DMS153 (cell line): Measurements from ENCODE around the gene NPTXR.

Experiments
- DNase-seq: peaks from one replicate; lab custom pipeline; 2025; lab: John Stamatoyannopoulos, UW

NPTXR gene

DNA sequence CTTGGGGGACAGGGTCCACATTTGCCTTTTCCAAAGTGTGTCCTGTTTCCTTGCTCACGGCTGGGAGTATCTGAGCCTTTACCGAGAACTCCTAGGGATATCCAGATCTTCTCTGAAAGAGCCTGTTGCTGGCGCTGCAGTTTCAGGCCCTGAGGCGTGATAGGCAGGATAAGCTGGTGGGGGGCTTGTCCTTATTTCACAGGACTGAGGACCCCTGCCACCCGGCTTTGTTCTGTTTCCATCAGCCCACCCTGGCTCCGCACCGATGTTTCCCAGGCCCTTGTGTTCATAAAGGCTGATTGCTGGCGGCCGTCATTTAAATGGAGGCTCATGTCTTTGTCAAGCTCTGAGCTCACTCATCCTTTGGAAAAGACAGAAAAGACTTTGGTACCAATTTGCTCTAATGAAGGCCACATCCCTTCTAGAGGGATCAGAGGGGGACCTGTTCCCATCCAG is 9.4 kb upstream of the NPTXR start:
- no peak for DNase-seq

DNA sequence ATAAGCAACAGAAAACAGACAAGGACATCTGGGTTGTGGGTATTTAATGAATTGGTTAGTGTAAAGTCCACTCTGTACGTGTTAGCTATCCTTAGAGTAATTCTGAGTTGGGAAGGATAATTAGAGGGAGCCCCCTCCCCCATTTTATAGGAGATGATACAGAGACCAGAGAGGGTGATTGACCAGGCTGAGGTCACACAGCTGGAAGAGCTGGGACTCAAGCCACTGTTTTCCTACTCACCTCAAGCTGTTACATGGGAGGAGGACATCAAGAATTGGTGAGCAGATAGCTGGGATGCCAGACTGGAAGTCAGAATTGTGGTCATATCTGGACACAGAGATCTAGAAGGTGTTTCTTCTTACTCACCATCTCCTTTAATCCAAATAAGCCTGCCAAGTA is 8.7 kb upstream of the NPTXR start:
- no peak for DNase-seq

DNA sequence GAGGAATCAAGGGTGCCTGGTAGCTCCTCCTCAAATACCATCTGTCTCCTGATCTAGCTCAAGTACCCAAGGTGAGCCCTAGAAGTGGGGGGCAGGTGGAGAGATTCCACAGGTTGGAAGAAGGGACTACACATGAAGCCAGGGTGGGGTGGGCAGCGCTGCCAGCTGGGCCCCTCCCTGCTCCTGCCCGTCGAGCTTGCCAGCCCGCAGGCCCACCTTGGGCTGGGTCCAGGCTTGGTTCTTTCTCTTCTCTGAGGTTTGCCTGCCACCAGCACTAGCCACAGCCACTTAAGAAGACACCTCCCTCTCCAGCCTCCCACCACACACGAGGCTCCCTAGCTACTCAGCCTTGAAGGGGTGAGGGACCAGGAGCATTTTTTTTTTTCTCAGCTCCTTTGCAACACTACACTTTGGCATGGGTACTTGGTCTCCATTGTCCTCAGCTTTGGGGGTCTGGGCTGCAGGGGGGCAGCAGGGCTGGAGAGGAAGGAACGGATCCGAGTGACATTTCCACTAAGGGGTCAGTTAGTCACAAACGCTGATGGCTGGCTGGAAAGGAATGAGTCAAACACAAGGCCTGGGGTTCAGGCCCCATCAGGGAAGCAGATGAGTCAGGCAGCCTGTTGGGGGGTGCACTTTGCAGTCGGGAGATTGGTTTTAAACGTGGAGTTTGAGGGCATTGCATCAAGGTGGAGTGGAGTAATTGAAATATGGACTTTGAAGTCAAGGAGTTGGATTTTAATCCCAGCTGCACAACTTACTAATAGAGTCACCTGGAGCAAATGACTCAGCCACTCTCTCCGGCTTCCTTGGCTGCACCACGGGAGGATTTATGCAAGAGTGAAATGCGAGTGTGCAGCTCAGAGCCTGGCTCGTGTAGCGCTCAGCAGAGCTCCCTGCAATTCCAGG is 7.4 kb upstream of the NPTXR start:
- DNase-seq = no peak

DNA sequence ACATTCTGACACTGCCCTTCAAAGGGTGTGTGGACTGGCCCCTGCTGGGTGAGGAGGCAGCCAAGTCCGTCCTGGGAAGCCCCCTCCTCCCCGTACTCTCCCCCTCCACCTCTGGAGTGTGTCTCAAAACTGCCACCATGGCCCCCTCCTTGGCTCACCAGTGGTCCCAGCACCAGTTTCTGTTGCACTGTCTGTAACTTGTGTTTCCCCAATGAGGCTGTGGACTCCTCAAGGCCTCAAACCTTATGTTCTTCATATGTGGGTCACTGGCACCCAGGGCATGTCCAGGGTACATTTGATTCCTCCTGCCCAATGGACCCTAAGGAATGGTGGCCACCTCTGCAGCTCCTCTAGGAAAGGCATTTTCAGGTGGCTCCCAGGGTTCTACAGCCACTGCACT is 6.6 kb upstream of the NPTXR start:
- no peak for DNase-seq

- no peak for DNase-seq
These were observed 6.0 kb upstream of the NPTXR start for GRCh38 chr22:38849811-38850210.

DNA sequence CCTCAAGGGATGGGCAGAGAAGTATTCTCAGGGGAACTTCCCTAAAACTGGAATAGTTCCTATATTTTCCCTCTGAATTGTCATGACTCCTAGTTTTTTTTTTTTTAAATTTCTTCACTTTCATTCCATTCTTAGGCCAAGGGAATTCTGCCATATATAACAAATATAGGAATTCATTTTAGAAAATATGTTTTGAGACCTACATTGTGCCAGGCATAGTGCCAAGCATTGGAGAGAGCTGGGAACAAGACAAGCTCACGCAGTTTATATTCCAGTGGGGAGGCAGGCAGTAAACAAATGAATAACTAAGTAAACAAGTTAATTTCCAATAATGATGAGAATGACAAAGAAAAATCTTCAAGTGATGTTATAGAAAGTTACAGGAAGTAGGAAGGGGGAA is 2.6 kb upstream of the NPTXR start:
- DNase-seq = no peak

GRCh38 chr22:38845004-38845740 is 1.3 kb upstream of the NPTXR start:
- DNase-seq = no peak

GRCh38 chr22:38844315-38845003 is 631 bp upstream of the NPTXR start:
- no peak for DNase-seq

- DNase-seq = peak; percentile 49
These were observed 599 bp downstream of the NPTXR start for GRCh38 chr22:38843201-38843656.

GRCh38 chr22:38842512-38843200 is 1.2 kb downstream of the NPTXR start:
- no peak for DNase-seq

- no peak for DNase-seq
These were observed 2.2 kb downstream of the NPTXR start for GRCh38 chr22:38841635-38842034.

GRCh38 chr22:38841211-38841610 is 2.6 kb downstream of the NPTXR start:
- peak; percentile 18 for DNase-seq

DNA sequence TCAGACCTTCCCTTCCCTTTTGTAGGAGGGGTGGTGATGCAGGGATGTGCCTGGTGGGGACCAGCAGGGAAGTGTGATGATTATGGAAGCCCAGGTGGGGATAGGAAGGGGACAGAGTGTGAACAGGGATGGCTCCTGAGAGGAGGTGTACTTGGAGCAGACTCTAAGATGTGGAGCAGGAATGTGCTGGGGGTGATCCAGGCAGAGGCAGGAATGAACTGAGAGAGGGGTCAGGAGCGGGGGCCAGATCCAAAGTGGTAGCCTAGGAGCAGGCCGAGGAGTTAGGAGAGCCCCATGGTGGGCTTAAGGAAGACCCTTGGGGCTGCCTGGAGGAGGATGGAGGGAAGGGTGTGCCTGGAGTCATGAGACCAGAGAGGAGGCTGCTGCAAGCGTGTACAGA is 3.7 kb downstream of the NPTXR start:
- DNase-seq = no peak

- DNase-seq = no peak
These were observed 4.1 kb downstream of the NPTXR start for GRCh38 chr22:38839686-38840085.

DNA sequence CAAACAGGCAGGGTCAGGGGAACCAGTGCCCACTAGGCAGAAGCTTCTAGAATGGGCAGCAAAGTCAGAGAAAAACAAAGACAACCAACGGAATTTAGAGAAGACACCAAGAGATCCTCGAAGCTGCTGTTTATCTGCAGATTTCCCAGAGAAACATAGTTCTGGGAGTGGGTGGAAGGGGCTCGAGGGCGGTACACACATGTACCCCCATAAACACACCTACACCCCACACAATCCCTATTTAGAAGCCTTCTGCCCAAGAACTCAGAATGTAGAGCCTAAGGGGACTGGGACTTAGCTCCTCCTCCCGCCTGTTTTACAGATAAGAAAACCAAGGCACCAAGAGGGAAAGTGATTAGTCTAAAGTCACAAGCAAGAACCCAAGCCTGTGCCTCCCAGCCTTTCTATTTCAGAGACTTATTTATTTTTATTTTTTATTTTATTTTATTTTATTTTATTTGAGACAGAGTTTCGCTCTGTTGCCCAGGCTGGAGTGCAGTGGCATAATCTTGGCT is 6.4 kb downstream of the NPTXR start:
- no peak for DNase-seq

GRCh38 chr22:38835888-38836301 is 7.9 kb downstream of the NPTXR start:
- DNase-seq = no peak

DNA sequence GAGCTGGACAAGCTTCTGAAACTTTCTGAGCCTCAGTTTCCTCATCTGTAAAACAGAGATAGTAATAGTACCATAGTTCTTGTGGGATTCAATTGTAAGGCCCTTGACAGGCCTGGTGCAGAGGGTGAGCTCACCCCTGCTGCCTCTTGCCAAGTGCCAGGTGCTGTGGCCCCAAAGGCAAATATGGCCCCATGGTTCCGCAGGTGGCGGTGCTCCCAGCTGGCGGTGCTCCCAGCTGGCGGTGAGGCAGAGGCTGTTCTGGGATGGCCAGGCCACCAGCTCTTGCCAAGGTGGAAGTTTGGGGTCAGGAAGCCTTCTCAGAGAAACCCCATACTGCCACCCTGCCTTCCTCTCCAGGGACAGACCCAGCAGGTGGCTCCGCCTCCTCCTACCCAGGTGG is 8.8 kb downstream of the NPTXR start:
- no peak for DNase-seq

DNA sequence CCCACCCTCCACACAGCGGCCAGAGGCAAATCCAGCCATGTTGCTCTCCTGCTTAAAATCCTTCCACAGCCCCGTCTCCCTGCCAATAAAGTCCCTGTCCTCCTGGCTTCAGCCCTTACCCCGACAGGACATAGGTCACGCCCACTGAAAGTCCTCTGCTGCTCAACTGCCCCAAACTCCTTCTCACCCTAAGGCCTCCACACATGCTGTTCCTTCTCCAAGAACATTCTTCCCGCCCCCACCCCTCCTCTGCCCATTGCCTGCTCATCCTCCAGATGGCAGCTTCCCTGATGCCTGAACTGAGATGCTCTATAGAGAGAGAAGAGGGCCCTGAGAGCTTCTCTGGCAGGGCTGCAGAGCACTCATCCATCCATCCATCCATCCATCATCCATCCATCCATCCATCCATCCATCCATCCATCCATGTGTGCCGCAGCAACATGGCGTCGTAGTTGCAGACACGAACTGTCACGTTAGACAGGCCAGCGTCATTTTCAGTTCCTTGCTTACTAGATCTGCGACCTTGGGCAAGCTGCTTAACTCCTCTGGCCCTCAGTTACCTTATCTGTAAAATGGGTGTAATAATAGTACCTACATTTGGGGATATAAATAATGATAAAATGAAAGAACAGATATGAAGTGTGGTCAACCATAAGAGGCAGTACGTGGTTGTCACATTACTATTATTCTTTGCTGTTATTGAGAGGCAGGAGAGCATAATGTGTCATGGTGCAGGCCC is 9.4 kb downstream of the NPTXR start:
- no peak for DNase-seq

- no peak for DNase-seq
These were observed 10.8 kb downstream of the NPTXR start for GRCh38 chr22:38833061-38833460.

GRCh38 chr22:38832005-38832978 is 11.5 kb downstream of the NPTXR start:
- no peak for DNase-seq
